Thymus (tissue), 11 donors: ENCODE data around the gene KHDRBS2. TPM values are rescaled to one million over a fixed set of nuclear protein-coding genes. Genes with fewer than 3 reads are reported as not detected.

Experiments
- DNase-seq, 9 donors: peaks; one replicate each; pipeline ENCODE4 v3.0.0-alpha.2; 2013; ENCODE audit warnings: low spot score in 9 of 9, low read depth in 6 of 9, missing footprints in 1 of 9
- H3K27ac ChIP-seq, 2 donors: one replicate each; pipeline ENCODE4 v1.5.1; 2013; ENCODE audit warnings: control low read depth in 1 of 2, low read depth in 1 of 2, low read length in 1 of 2, mild to moderate bottlenecking in 1 of 2, moderate library complexity in 1 of 2
- H3K27me3 ChIP-seq, 2 donors: one replicate each; pipeline ENCODE4 v1.5.1; 2013; ENCODE audit warnings: low read length in 1 of 2; ENCODE audit not compliant: control insufficient read depth in 2 of 2, insufficient read depth in 1 of 2
- H3K36me3 ChIP-seq, 2 donors: one replicate each; pipeline ENCODE4 v1.5.1; 2013; ENCODE audit warnings: low read length in 1 of 2, mild to moderate bottlenecking in 1 of 2, moderate library complexity in 1 of 2; ENCODE audit not compliant: control insufficient read depth in 2 of 2, insufficient read depth in 2 of 2
- H3K4me1 ChIP-seq, 2 donors: one replicate each; pipeline ENCODE4 v1.5.1; 2013; ENCODE audit warnings: low read length in 2 of 2; ENCODE audit not compliant: control insufficient read depth in 2 of 2, insufficient read depth in 2 of 2
- H3K4me3 ChIP-seq, 2 donors: one replicate each; pipeline ENCODE4 v1.5.1; 2013; ENCODE audit warnings: low read length in 2 of 2, control low read depth in 1 of 2, mild to moderate bottlenecking in 1 of 2
- H3K9me3 ChIP-seq, 2 donors: one replicate each; pipeline ENCODE4 v1.5.1; 2013; ENCODE audit warnings: low read length in 1 of 2, mild to moderate bottlenecking in 1 of 2; ENCODE audit not compliant: control insufficient read depth in 2 of 2, insufficient read depth in 1 of 2
- WGBS: extraction: QIAGEN DNeasy Blood & Tissue Kit; methylation state at CpG from one replicate; pipeline ENCODE4 v1.1.7; 2013; 5-methylcytosine and 5-hydroxymethylcytosine counted together
- polyA plus RNA-seq: library from polyadenylated mRNA; stranded (reverse); fragments of 200-250 nt; gene quantifications from one replicate; pipeline ENCODE4 v1.2.3, GENCODE V29; 2013
- total RNA-seq: library from RNA; stranded (reverse); fragments of 120-200 nt; gene quantifications from one replicate; pipeline ENCODE4 v1.2.4, GENCODE V29; 2013
- donor health status: healthy.

KHDRBS2 gene
- total and polyA plus RNA-seq, 2 donors: 0.71 to 1.5 TPM

- H3K4me1 ChIP-seq: no peaks in the 10 kb centered on the region
- 92% methylated on average over 1 of the region's 1 CpG for WGBS
- no peak overlapping the region for H3K4me3 ChIP-seq
- no peaks in the 10 kb centered on the region for H3K27me3 ChIP-seq
- H3K9me3 ChIP-seq: no peaks in the 10 kb centered on the region
- H3K36me3 ChIP-seq: no peaks in the 10 kb centered on the region
- H3K27ac ChIP-seq: no peak overlapping the region
- peak in 1 of 9 donors; percentile 5 for DNase-seq
Observed at GRCh38 chr6:61886608-61887259, 399.3 kb downstream of the KHDRBS2 start.

GRCh38 chr6:61869632-61870400, 416.2 kb downstream of the KHDRBS2 start:
- H3K36me3 ChIP-seq: no peaks in the 10 kb centered on the region
- DNase-seq: no peak
- H3K4me1 ChIP-seq: no peaks in the 10 kb centered on the region
- H3K27me3 ChIP-seq: no peaks in the 10 kb centered on the region
- WGBS: 92% methylated on average over 15 of the region's 15 CpGs
- peaks cover 2 to 23% of the 10 kb centered on the region in 2 donors for H3K9me3 ChIP-seq
- no peak overlapping the region for H3K27ac ChIP-seq
- H3K4me3 ChIP-seq: no peak overlapping the region

GRCh38 chr6:61868507-61869080, 417.4 kb downstream of the KHDRBS2 start:
- H3K4me3 ChIP-seq: no peak overlapping the region
- H3K4me1 ChIP-seq: no peaks in the 10 kb centered on the region
- H3K27me3 ChIP-seq: no peaks in the 10 kb centered on the region
- no peak for DNase-seq
- WGBS: 97% methylated on average over 8 of the region's 8 CpGs
- H3K36me3 ChIP-seq: no peaks in the 10 kb centered on the region
- H3K9me3 ChIP-seq: peaks cover 2 to 23% of the 10 kb centered on the region in 2 donors
- H3K27ac ChIP-seq: no peak overlapping the region

- no peaks in the 10 kb centered on the region for H3K36me3 ChIP-seq
- H3K4me3 ChIP-seq: no peak overlapping the region
- no peaks in the 10 kb centered on the region for H3K4me1 ChIP-seq
- H3K9me3 ChIP-seq: peaks cover 2 to 23% of the 10 kb centered on the region in 2 donors
- no peak overlapping the region for H3K27ac ChIP-seq
- DNase-seq: no peak
- no peaks in the 10 kb centered on the region for H3K27me3 ChIP-seq
- WGBS: 91% methylated on average over 4 of the region's 4 CpGs
Observed at GRCh38 chr6:61867635-61868034, 418.4 kb downstream of the KHDRBS2 start.

- DNase-seq: no peak
- no peaks in the 10 kb centered on the region for H3K36me3 ChIP-seq
- H3K9me3 ChIP-seq: no peaks in the 10 kb centered on the region
- H3K27me3 ChIP-seq: no peaks in the 10 kb centered on the region
- H3K27ac ChIP-seq: no peak overlapping the region
- no peaks in the 10 kb centered on the region for H3K4me1 ChIP-seq
- whole genome bisulfite sequencing: 92% methylated on average over 3 of the region's 3 CpGs
- H3K4me3 ChIP-seq: no peak overlapping the region
Observed at GRCh38 chr6:61857541-61857940, 428.5 kb downstream of the KHDRBS2 start.

- no peaks in the 10 kb centered on the region for H3K27me3 ChIP-seq
- H3K4me1 ChIP-seq: no peaks in the 10 kb centered on the region
- no peak overlapping the region for H3K4me3 ChIP-seq
- H3K27ac ChIP-seq: no peak overlapping the region
- H3K36me3 ChIP-seq: no peaks in the 10 kb centered on the region
- no peaks in the 10 kb centered on the region for H3K9me3 ChIP-seq
- DNase-seq: no peak
Observed at GRCh38 chr6:61841958-61842357, 444.1 kb downstream of the KHDRBS2 start.

GRCh38 chr6:61835237-61835636, 450.8 kb downstream of the KHDRBS2 start:
- no peaks in the 10 kb centered on the region for H3K27me3 ChIP-seq
- no peaks in the 10 kb centered on the region for H3K9me3 ChIP-seq
- no peak overlapping the region for H3K4me3 ChIP-seq
- WGBS: 87% methylated on average over 2 of the region's 2 CpGs
- no peaks in the 10 kb centered on the region for H3K4me1 ChIP-seq
- H3K36me3 ChIP-seq: no peaks in the 10 kb centered on the region
- DNase-seq: no peak
- H3K27ac ChIP-seq: no peak overlapping the region

- H3K36me3 ChIP-seq: no peaks in the 10 kb centered on the region
- no peak for DNase-seq
- 87% methylated on average over 2 of the region's 2 CpGs for WGBS
- no peaks in the 10 kb centered on the region for H3K4me1 ChIP-seq
- H3K27me3 ChIP-seq: no peaks in the 10 kb centered on the region
- H3K4me3 ChIP-seq: no peak overlapping the region
- no peaks in the 10 kb centered on the region for H3K9me3 ChIP-seq
- no peak overlapping the region for H3K27ac ChIP-seq
Observed at GRCh38 chr6:61833176-61833755, 452.8 kb downstream of the KHDRBS2 start.

- H3K36me3 ChIP-seq: no peaks in the 10 kb centered on the region
- WGBS: 94% methylated on average over 2 of the region's 2 CpGs
- DNase-seq: no peak
- no peaks in the 10 kb centered on the region for H3K9me3 ChIP-seq
- no peak overlapping the region for H3K27ac ChIP-seq
- no peaks in the 10 kb centered on the region for H3K27me3 ChIP-seq
- H3K4me1 ChIP-seq: no peaks in the 10 kb centered on the region
- H3K4me3 ChIP-seq: no peak overlapping the region
Observed at GRCh38 chr6:61817716-61818115, 468.3 kb downstream of the KHDRBS2 start.
